Bronchial epithelial cell (primary cell): Measurements from ENCODE around the gene DNMT3B. TPM values are rescaled to one million over a fixed set of nuclear protein-coding genes. Genes with fewer than 3 reads are reported as not detected.
A peak's percentile ranks its signal among the peaks of the same experiment; 100 is the strongest.

Experiments
- DNase-seq: peaks from one replicate; pipeline ENCODE4 v3.0.0-alpha.2; 2010; ENCODE audit warnings: low read depth
- FAIRE-seq: peaks from 2 replicates; lab custom pipeline; 2011; peaks lifted over from hg19 to GRCh38; lab: Jason Lieb, UNC
- H3K27me3 ChIP-seq: 2 replicates; pipeline ENCODE4 v1.5.1; 2011; ENCODE audit warnings: low read length; ENCODE audit not compliant: control insufficient read depth, insufficient read depth
- H3K36me3 ChIP-seq: 2 replicates; pipeline ENCODE4 v1.5.1; 2011; ENCODE audit warnings: low read length; ENCODE audit not compliant: control insufficient read depth, insufficient read depth
- H3K4me3 ChIP-seq: 2 replicates; pipeline ENCODE4 v1.5.1; 2011; ENCODE audit warnings: mild to moderate bottlenecking, low read depth, low read length, control low read depth
- CTCF ChIP-seq: IDR thresholded peaks from 2 replicates; pipeline ENCODE4 v1.5.1; 2011; ENCODE audit warnings: mild to moderate bottlenecking, moderate library complexity, low read length, control low read depth, inconsistent platforms; ENCODE audit not compliant: insufficient read depth, severe bottlenecking
- total RNA-seq: library from RNA; depleted of rRNA; stranded (reverse); fragments of >200 nt; gene quantifications from 2 replicates; pipeline ENCODE4 v1.2.1, GENCODE V29; 2014

The DNMT3B gene
- total RNA-seq, 1 donor from 2014 or later = 0.79 TPM

- DNase-seq = no peak
- Histone ChIP-seq H3K27me3 (no peaks in the 10 kb centered on the region), H3K4me3 (no peak overlapping the region), H3K36me3 (no peaks in the 10 kb centered on the region)
- no peak for FAIRE-seq
- TF ChIP-seq CTCF = no peak
Measured at GRCh38 chr20:32786059-32786760, 24.0 kb downstream of the DNMT3B start.

DNA sequence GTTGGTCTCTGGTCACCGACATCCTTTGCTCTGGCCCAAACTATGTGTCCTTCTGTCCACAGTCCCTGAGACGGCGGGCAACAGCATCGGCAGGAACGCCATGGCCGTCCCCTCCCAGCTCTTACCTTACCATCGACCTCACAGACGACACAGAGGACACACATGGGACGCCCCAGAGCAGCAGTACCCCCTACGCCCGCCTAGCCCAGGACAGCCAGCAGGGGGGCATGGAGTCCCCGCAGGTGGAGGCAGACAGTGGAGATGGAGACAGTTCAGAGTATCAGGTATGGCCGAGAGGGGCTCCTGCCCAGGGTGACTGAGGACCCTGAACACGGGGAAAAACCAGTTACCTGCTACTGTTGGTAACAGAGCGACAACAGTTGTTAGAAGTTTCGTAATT, 25.0 kb downstream of the DNMT3B start:
- no peaks in the 10 kb centered on the region for H3K27me3 ChIP-seq
- H3K36me3 ChIP-seq = no peaks in the 10 kb centered on the region
- H3K4me3 ChIP-seq = no peak overlapping the region
- TF ChIP-seq CTCF = no peak
- FAIRE-seq = no peak
- no peak for DNase-seq

GRCh38 chr20:32789896-32790750, 27.9 kb downstream of the DNMT3B start:
- peak; percentile 98 for TF ChIP-seq CTCF
- FAIRE-seq = peak; percentile 86
- Histone ChIP-seq H3K36me3 (no peaks in the 10 kb centered on the region), H3K27me3 (no peaks in the 10 kb centered on the region), H3K4me3 (no peak overlapping the region)
- peak; percentile 53 for DNase-seq

- H3K4me3 ChIP-seq = no peak overlapping the region
- H3K27me3 ChIP-seq = no peaks in the 10 kb centered on the region
- FAIRE-seq (no peak), DNase-seq (no peak)
- no peaks in the 10 kb centered on the region for H3K36me3 ChIP-seq
- TF ChIP-seq CTCF = no peak
Measured at GRCh38 chr20:32790751-32791057, 28.5 kb downstream of the DNMT3B start.

DNA sequence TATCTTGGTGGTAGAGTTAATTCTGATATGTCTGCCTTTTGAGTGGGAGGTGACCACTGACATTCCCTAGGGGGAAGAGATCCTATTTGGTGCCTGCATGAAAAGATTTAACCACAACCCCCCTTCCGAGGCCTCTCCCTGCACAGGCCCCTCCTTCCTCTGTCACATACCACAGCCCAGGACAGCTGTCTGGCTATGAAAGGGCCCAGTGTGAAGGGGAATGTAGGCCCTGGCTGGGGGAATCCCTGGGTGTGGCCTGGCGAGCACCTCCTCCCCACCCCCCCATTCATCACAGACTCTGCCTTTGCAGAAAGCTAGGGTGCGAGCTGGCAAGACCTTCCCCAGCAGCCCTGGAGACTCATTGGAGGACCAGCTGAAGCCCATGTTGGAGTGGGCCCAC, 30.1 kb downstream of the DNMT3B start:
- TF ChIP-seq CTCF = no peak
- no peak for DNase-seq
- Histone ChIP-seq H3K36me3 (no peaks in the 10 kb centered on the region), H3K27me3 (no peaks in the 10 kb centered on the region), H3K4me3 (no peak overlapping the region)
- no peak for FAIRE-seq
